HepG2 (cell line): ENCODE data around the gene EFHC2. TPM values are rescaled to one million over a fixed set of nuclear protein-coding genes. Genes with fewer than 3 reads are reported as not detected.

ENCODE experiments used
- ATAC-seq: fragments of 200-7000 bp; cut with Tn5 transposase; 3 replicates; pipeline ENCODE4 v1.9.1; 2020; ENCODE audit warnings: mild to moderate bottlenecking, moderate library complexity
- BruUV-seq: library from RNA; stranded (reverse); fragments of 400-500 nt; replicated peaks from 2 replicates; lab custom pipeline; 2021; lab: Mats Ljungman, UMichigan
- CTCF ChIA-PET: fragments of 300-600 bp; formaldehyde crosslinking; extraction: SDS; loops from one replicate; lab custom pipeline; 2021; ENCODE audit warnings: low total read pairs, inconsistent platforms, low intra/inter-chr PET ratio; lab: Yijun Ruan, JAX
- POLR2A ChIA-PET: fragments of 350-600 bp; sonication (Branson Sonifier 250); formaldehyde crosslinking; loops from one replicate; lab custom pipeline; 2020; ENCODE audit warnings: antibody characterized with exemption, inconsistent platforms; lab: Yijun Ruan, JAX
- DNase-seq: peaks from one replicate; pipeline ENCODE4 v3.0.0-alpha.2; 2015; ENCODE audit warnings: low spot score
- FAIRE-seq: peaks from 3 replicates; lab custom pipeline; 2011; peaks lifted over from hg19 to GRCh38; lab: Jason Lieb, UNC
- H2AFZ ChIP-seq: one replicate; pipeline ENCODE4 v1.6.1; 2011; ENCODE audit warnings: low read length, inconsistent platforms
- H3K27ac ChIP-seq: fragments of 300-600 bp; 3 replicates; pipeline ENCODE4 v1.8.0; 2011; ENCODE audit warnings: mixed run types, mild to moderate bottlenecking, mixed read lengths, low read length, inconsistent platforms; ENCODE audit not compliant: insufficient read depth; ENCODE audit errors: extremely low read length
- H3K27me3 ChIP-seq, 2 experiments: fragments of 200-600 bp in 1 of 2; 2 replicates in 1 of 2; 3 replicates in 1 of 2; pipeline versions ENCODE4 v1.6.0 to v1.8.0; 2011; ENCODE audit warnings: low read length in 2 of 2, mild to moderate bottlenecking in 2 of 2, moderate library complexity in 2 of 2, inconsistent platforms in 1 of 2; ENCODE audit not compliant: insufficient read depth in 2 of 2, control insufficient read depth in 1 of 2
- H3K36me3 ChIP-seq, 2 experiments: fragments of 200-600 bp in 1 of 2; replicated peaks in 1 of 2; 2 replicates in 1 of 2; 3 replicates in 1 of 2; pipeline versions ENCODE4 v1.5.1 to v1.8.0; 2011; ENCODE audit warnings: low read length in 2 of 2, inconsistent platforms in 1 of 2; ENCODE audit not compliant: insufficient read depth in 2 of 2, control insufficient read depth in 1 of 2
- H3K4me1 ChIP-seq: 2 replicates; pipeline ENCODE4 v1.5.1; 2012; ENCODE audit warnings: low read length, inconsistent platforms; ENCODE audit not compliant: insufficient read depth
- H3K4me2 ChIP-seq: 2 replicates; pipeline ENCODE4 v1.6.0; 2011; ENCODE audit warnings: low read depth, low read length, inconsistent platforms
- H3K4me3 ChIP-seq, 3 experiments: fragments of 200-600 bp in 1 of 3; sonication (generic), shearing (Covaris generic) in 1 of 3; replicated peaks in 1 of 3; 2 replicates each; pipeline ENCODE4 v1.5.1; 2011 to 2016; ENCODE audit warnings: low read length in 3 of 3, inconsistent platforms in 2 of 3, low read depth in 2 of 3, mild to moderate bottlenecking in 2 of 3, control low read depth in 1 of 3, mixed read lengths in 1 of 3; ENCODE audit not compliant: insufficient read depth in 1 of 3
- H3K79me2 ChIP-seq: one replicate; pipeline ENCODE4 v1.6.1; 2011; ENCODE audit warnings: low read length, inconsistent platforms; ENCODE audit not compliant: insufficient read depth
- H3K9ac ChIP-seq: 2 replicates; pipeline ENCODE4 v1.6.0; 2011; ENCODE audit warnings: mild to moderate bottlenecking, low read depth, low read length, inconsistent platforms; ENCODE audit not compliant: insufficient read depth
- H3K9me3 ChIP-seq: 2 replicates; pipeline ENCODE4 v1.5.1; 2012; ENCODE audit warnings: mild to moderate bottlenecking, low read length
- H4K20me1 ChIP-seq: 2 replicates; pipeline ENCODE4 v1.6.0; 2011; ENCODE audit warnings: inconsistent platforms, mild to moderate bottlenecking, low read length, moderate library complexity; ENCODE audit not compliant: insufficient read depth
- CREB1 ChIP-seq, 2 experiments: fragments of 450-650 bp in 1 of 2; IDR thresholded peaks; 2 replicates each; pipeline ENCODE4 v1.6.1; 2016 to 2017; ENCODE audit warnings: control low read depth in 1 of 2, mild to moderate bottlenecking in 1 of 2, missing compliant biosample characterization in 1 of 2, missing genetic modification characterization in 1 of 2
- DPF2 ChIP-seq: sonication (generic); formaldehyde crosslinking; IDR thresholded peaks from 2 replicates; pipeline ENCODE4 v1.4.0; 2020; ENCODE audit warnings: mild to moderate bottlenecking, low read depth, missing genetic modification reagents, borderline replicate concordance
- ISL2 ChIP-seq: sonication (generic); formaldehyde crosslinking; IDR thresholded peaks from 2 replicates; pipeline ENCODE4 v1.5.0; 2020; ENCODE audit warnings: missing genetic modification reagents
- MAFF ChIP-seq: IDR thresholded peaks from 2 replicates; pipeline ENCODE4 v1.6.1; 2011; ENCODE audit warnings: low read depth, low read length, improper control_type of control experiment
- MED13 ChIP-seq: sonication (generic); formaldehyde crosslinking; IDR thresholded peaks from 2 replicates; pipeline ENCODE4 v1.5.0; 2020; ENCODE audit warnings: missing genetic modification reagents
- PITX1 ChIP-seq: sonication (generic); formaldehyde crosslinking; IDR thresholded peaks from 2 replicates; pipeline ENCODE4 v1.5.1; 2020; ENCODE audit warnings: mild to moderate bottlenecking, missing genetic modification reagents
- ZFP36 ChIP-seq: fragments of 150-350 bp; IDR thresholded peaks from 2 replicates; pipeline ENCODE4 v1.6.1; 2018; ENCODE audit warnings: borderline replicate concordance, low read length, low read depth; ENCODE audit not compliant: partially characterized antibody
- ZFP41 ChIP-seq: sonication (generic); formaldehyde crosslinking; IDR thresholded peaks from 2 replicates; pipeline ENCODE4 v1.4.0; 2020; ENCODE audit warnings: mild to moderate bottlenecking, missing genetic modification reagents, borderline replicate concordance
- ZFX ChIP-seq: sonication (generic); formaldehyde crosslinking; IDR thresholded peaks from 2 replicates; pipeline ENCODE4 v1.4.0; 2020; ENCODE audit warnings: mild to moderate bottlenecking, low read depth, missing genetic modification reagents, moderate library complexity
- ZNF276 ChIP-seq: sonication (generic); formaldehyde crosslinking; IDR thresholded peaks from 2 replicates; pipeline ENCODE4 v1.4.0; 2020; ENCODE audit warnings: mild to moderate bottlenecking, low read depth, missing genetic modification reagents
- ZNF557 ChIP-seq: sonication (generic); formaldehyde crosslinking; IDR thresholded peaks from 2 replicates; pipeline ENCODE4 v1.4.0; 2020; ENCODE audit warnings: missing genetic modification reagents
- ZNF709 ChIP-seq: sonication (generic); formaldehyde crosslinking; IDR thresholded peaks from 2 replicates; pipeline ENCODE4 v1.5.0; 2020; ENCODE audit warnings: mild to moderate bottlenecking, missing genetic modification reagents
- ZNF891 ChIP-seq: sonication (generic); formaldehyde crosslinking; IDR thresholded peaks from 2 replicates; pipeline ENCODE4 v1.5.0; 2020; ENCODE audit warnings: mild to moderate bottlenecking, missing genetic modification reagents
- WGBS: methylation state at CpG from one replicate; pipeline ENCODE4 v1.1.6; 2017; ENCODE audit warnings: low lambda C conversion rate; 5-methylcytosine and 5-hydroxymethylcytosine counted together
- in situ Hi-C: cut with HindIII; loops from 2 replicates; pipeline ENCODE4 v1.10.0; 2017; ENCODE audit warnings: low pct_unique_long_range_greater_than_20kb; ENCODE audit not compliant: extremely low pct_ligation_motif_present
- intact Hi-C: fragments of 100-400 bp; cut with micrococcal nuclease; formaldehyde crosslinking; loops from one replicate; pipeline ENCODE4 v1.10.0; 2022; ENCODE audit not compliant: unreplicated experiment
- polyA plus RNA-seq, 8 experiments: library from polyadenylated mRNA; depleted of rRNA in 3 of 8; stranded (reverse) in 7 of 8; unstranded in 1 of 8; fragments of >200 nt; fragmentation: Illumina TruSeq in 4 of 8; extraction: Trizol in 4 of 8; gene quantifications; 2 replicates each; pipeline versions ENCODE4 v1.2.1 to v1.2.3, GENCODE V29; 2011 to 2016; ENCODE audit warnings: low read depth in 4 of 8, missing spikeins in 1 of 8, mixed read lengths in 1 of 8; ENCODE audit not compliant: insufficient read depth in 1 of 8
- total RNA-seq, 5 experiments: library from RNA; depleted of rRNA; stranded (reverse); fragments of >200 nt; fragmentation: Illumina TruSeq; extraction: Trizol; gene quantifications; 2 replicates each; pipeline ENCODE4 v1.2.3, GENCODE V29; 2016; ENCODE audit warnings: low read depth in 1 of 5

Gene EFHC2
- total and polyA plus RNA-seq, 2 of the 13 experiments (the other 11 are each of a cell fraction or from before 2014, with no cell fraction given): not detected

- in situ Hi-C loops (no loop called here), intact Hi-C loops (no loop called here)
- H3K4me3 ChIP-seq: peak overlapping the region in 2 of 3 experiments; percentile 36 to 43; a peak in 3 of 6 replicates
- no peak overlapping the region for H3K27ac ChIP-seq
- FAIRE-seq: no peak
- peak overlapping the region; percentile 71 for H3K4me2 ChIP-seq
- no peaks in the 10 kb centered on the region for H4K20me1 ChIP-seq
- no peak for DNase-seq
- H3K27me3 ChIP-seq: no peaks in the 10 kb centered on the region
- TF ChIP-seq DPF2 (CRISPR knock-in tag): no peak
- TF ChIP-seq PITX1 (CRISPR knock-in tag): no peak
- no peak for TF ChIP-seq ZFX (CRISPR knock-in tag)
- TF ChIP-seq ZFP36: no peak
- no peak for TF ChIP-seq MAFF
- no peak for TF ChIP-seq MED13 (CRISPR knock-in tag)
- TF ChIP-seq ZFP41 (CRISPR knock-in tag): no peak
- TF ChIP-seq CREB1 (IDR thresholded peaks at IDR 0.05): no peak
- no peak for TF ChIP-seq CREB1 (CRISPR knock-in tag; IDR thresholded peaks at IDR 0.05)
- TF ChIP-seq ZNF276 (CRISPR knock-in tag): no peak
- TF ChIP-seq ZNF709: no peak
- no peak for TF ChIP-seq ZNF557 (CRISPR knock-in tag)
- TF ChIP-seq ZNF891: no peak
- TF ChIP-seq ISL2 (CRISPR knock-in tag): no peak
- CTCF ChIA-PET: no interaction called here
- no peaks in the 10 kb centered on the region for H3K79me2 ChIP-seq
- H3K9ac ChIP-seq: no peak overlapping the region
- no peaks in the 10 kb centered on the region for H3K9me3 ChIP-seq
- no peak for ATAC-seq
- H3K4me1 ChIP-seq: 0 out of 2 replicates have a peak, but pooled peaks cover 6% of the 10 kb centered on the region
- no peak overlapping the region for H2AFZ ChIP-seq
- BruUV-seq: no TSS peak
- 33% methylated on average over 2 of the region's 4 CpGs for WGBS
- no peaks in the 10 kb centered on the region for H3K36me3 ChIP-seq
- POLR2A ChIA-PET: no interaction called here
Measured at GRCh38 chrX:44253575-44253942, 89.9 kb downstream of the EFHC2 start.
